Transverse colon (tissue), 4 donors: ENCODE results near the gene LINGO1.

Experiments
- CTCF ChIP-seq, 5 experiments: fragments of 200-600 bp in 3 of 5; fragments of 450-650 bp in 2 of 5; sonication (generic) in 3 of 5; IDR thresholded peaks; 1 replicate in 2 of 5; 2 replicates in 3 of 5; pipeline ENCODE4 v1.5.1; 2016 to 2017; ENCODE audit warnings: antibody characterized with exemption in 5 of 5, inconsistent platforms in 3 of 5, mild to moderate bottlenecking in 2 of 5, moderate library complexity in 1 of 5
- POLR2A ChIP-seq: fragments of 450-650 bp; IDR thresholded peaks from one replicate; pipeline ENCODE4 v1.6.1; 2016; ENCODE audit warnings: antibody characterized with exemption, mild to moderate bottlenecking, moderate library complexity
- POLR2AphosphoS5 ChIP-seq, 3 donors: sonication (generic); formaldehyde crosslinking; IDR thresholded peaks; one replicate each; pipeline ENCODE4 v1.6.1; 2016; ENCODE audit warnings: antibody characterized with exemption in 3 of 3

- TF ChIP-seq CTCF (IDR thresholded peaks at IDR 0.05) = no peak
- TF ChIP-seq POLR2A = no peak
- no peak for TF ChIP-seq POLR2AphosphoS5 (IDR thresholded peaks at IDR 0.05)
Measured at GRCh38 chr15:77573802-77574201, 58.9 kb downstream of the LINGO1 start.
